ENCODE results near the gene SFPQ.
A peak's percentile ranks its signal among the peaks of the same experiment; 100 is the strongest.

The SFPQ gene

GRCh38 chr1:35222322-35223083 is 29.6 kb upstream of the SFPQ start:
- TF ChIP-seq CTCF (IDR thresholded peaks at IDR 0.05; ENCODE audit: extremely low read depth, missing control alignments) = no peak
- no peak for DNase-seq (ENCODE audit: low spot score)

GRCh38 chr1:35220976-35221375 is 28.0 kb upstream of the SFPQ start:
- peak; percentile 36 for DNase-seq (ENCODE audit: low spot score)
- TF ChIP-seq CTCF (IDR thresholded peaks at IDR 0.05; ENCODE audit: extremely low read depth, missing control alignments) = peak; percentile 26

DNA sequence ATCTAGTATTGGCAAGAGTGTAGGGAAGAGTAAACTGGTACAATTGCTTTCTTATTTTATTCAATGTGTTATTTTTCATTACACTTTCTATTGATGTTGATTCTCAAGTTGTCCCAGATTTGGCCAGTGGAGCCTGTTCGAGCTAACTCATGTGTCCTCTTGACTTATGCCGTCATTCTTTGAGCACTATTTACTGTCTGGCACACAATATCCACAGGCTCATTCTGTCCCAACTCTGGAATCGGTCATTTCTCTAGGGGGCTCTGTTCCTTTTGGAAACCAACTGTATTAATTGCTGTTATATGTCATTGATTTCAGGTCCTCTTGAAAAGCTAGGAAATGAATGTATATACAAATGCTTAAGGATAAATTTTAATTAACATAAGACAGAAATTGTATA is 22.4 kb upstream of the SFPQ start:
- TF ChIP-seq CTCF (IDR thresholded peaks at IDR 0.05; ENCODE audit: extremely low read depth, missing control alignments) = no peak

GRCh38 chr1:35211120-35211414 is 18.1 kb upstream of the SFPQ start:
- DNase-seq (ENCODE audit: low spot score) = no peak

More for the DNA sequence above, 22.4 kb upstream of the SFPQ start:
- DNase-seq (ENCODE audit: low spot score) = no peak

DNA sequence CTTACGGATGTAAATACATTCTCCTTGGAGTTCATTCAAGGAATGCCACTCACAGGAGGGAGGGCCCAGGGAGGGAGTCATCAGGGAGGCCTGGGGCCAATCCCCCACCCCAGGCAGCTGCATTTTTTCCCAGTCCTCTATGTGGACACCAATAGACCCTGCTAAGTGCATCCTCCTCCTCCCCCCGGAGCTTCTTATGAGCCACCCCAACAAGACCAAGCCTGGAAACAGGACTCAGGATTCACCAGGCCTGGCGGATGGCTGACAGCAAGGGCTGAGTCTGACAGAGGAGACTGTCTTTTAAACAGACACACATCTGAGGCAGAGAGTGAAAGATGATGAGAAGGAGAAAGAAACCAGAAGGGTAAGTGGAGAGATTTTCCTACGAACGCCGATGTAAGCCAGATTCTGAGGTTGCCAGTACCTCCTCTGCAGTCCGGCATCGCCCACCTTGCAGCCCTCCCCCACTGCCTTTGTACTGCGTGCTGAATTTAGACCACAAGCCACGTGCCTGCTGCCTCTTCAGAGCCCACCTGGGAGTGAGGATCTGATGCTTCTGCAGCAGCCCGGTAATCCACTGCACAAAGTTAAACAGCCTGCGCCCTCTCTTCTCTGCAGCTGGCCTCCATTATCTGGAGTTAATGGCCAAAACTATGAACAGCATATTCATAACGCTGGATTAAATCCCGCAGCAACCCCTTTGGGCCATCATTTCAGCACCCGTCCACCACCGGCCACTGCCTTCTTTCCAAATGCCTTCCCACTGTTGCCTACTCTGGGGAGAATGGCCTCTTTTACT is 17.6 kb upstream of the SFPQ start:
- TF ChIP-seq CTCF (IDR thresholded peaks at IDR 0.05; ENCODE audit: extremely low read depth, missing control alignments) = no peak
- DNase-seq (ENCODE audit: low spot score) = no peak

More at GRCh38 chr1:35211120-35211414, 18.1 kb upstream of the SFPQ start:
- no peak for TF ChIP-seq CTCF (IDR thresholded peaks at IDR 0.05; ENCODE audit: extremely low read depth, missing control alignments)

DNA sequence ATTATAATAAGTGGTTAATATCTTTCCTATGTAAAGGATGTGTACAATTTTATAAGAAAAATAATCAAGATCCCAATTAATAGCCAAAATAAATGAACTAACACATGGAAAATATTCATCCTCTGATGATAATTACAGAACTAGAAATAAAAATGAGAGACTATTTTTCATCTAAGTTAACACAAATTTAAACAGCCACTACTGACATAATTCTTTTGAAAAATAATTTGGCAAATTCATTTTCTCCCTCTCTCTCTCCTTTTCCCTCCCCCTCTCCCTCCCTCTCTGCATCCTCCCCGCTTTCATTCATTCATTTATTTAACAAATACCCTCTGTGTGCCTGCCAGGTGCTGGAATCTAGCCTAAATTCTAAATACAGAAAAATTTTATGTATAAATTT is 10.3 kb upstream of the SFPQ start:
- DNase-seq (ENCODE audit: low spot score) = no peak
- no peak for TF ChIP-seq CTCF (IDR thresholded peaks at IDR 0.05; ENCODE audit: extremely low read depth, missing control alignments)

DNA sequence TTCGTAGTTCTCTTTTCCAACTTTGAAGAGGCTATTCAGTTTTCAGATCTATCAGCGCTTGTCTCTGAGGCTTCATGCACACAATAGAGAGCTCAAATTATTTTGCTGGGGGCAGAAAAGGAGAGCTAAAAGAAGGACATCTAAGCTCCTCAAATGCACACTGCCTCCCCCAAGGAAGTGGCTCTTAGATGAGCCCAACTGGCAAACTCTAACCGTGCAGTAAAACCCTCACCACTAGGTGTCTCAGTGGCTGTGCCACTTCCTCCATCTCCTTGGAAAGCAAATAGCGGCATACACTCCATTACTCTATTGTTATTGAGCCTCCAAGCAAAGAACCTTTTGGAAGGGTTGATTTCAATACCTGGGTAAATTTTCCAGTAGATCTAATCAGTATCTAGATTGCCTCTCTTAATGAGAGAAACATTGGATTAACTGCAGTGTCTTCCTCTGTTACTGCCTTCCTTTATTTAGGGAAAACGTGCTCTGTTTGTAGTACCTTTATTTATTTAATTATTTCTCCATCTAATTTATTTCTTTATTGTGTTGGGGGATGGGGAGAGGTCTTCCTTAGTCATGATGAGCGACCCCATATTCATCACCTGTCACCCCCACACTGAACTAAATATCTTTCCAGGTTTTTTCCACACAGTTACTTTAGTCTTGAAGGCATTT is 9.2 kb upstream of the SFPQ start:
- peak; percentile 72 for DNase-seq (ENCODE audit: low spot score)
- peak; percentile 79 for TF ChIP-seq CTCF (IDR thresholded peaks at IDR 0.05; ENCODE audit: extremely low read depth, missing control alignments)
